Measurements from ENCODE around the gene INVS.

DNA sequence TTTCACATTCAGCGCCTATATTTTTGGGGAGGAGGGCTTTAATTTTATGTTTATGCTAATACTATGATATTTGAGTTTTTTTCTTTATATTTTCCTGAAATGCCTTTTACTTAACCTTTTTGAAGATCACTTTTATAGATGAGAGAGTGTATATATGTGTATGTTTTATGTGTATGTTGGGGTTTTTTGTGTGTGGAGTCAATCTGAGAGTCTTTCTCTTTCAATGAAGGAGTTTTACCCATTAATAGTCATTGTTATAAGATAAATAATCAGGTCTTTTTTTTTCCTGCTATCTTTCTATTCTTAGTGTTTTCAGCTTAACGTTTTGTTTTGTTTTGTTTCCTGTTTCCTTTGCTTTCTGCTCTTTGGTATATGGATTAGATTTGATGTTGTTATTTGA lies 141.5 kb downstream of the INVS start:
- no peak for TF ChIP-seq POLR2A (IDR thresholded peaks at IDR 0.05)
- TF ChIP-seq CTCF (IDR thresholded peaks at IDR 0.05), result no peak
